Stimulated activated CD4-positive, alpha-beta T cell treated with anti-CD3 and anti-CD28 coated beads, TNF-alpha, amount 100 ng/mL, for 48 hours (primary cell): Measurements from ENCODE around the gene PPFIA3.

Experiments used
- DNase-seq, 3 donors: peaks; one replicate each; pipeline ENCODE4 v3.0.0-alpha.2; 2020; ENCODE audit warnings: low read depth in 3 of 3

The PPFIA3 gene

DNA sequence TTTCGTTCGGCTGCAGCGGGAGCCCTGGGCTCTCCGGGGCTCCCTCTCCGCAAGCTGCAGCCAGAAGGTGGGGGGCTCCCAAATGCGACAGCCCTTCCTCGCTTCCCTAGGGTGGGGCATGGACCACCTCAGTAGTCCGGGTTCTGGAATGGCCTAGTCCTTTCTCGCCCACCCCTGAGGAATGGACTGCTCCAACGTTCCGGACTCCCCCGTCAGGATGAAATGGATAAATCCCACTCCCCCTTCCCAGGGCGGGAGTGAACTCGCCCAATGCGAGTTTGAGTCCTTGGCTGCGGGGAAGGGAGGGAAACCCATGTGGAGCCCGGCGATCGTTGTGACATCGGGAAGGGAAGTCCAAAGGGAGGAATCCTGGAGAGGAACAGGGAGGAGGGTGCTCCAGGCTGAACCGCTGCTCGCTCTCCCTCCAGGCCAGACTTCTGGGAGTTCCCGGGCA lies 30.3 kb downstream of the PPFIA3 start:
- DNase-seq: no peak

- no peak for DNase-seq
These were observed 31.0 kb downstream of the PPFIA3 start for GRCh38 chr19:49150106-49150943.

- DNase-seq: no peak
These were observed 31.6 kb downstream of the PPFIA3 start for GRCh38 chr19:49150944-49151243.

DNA sequence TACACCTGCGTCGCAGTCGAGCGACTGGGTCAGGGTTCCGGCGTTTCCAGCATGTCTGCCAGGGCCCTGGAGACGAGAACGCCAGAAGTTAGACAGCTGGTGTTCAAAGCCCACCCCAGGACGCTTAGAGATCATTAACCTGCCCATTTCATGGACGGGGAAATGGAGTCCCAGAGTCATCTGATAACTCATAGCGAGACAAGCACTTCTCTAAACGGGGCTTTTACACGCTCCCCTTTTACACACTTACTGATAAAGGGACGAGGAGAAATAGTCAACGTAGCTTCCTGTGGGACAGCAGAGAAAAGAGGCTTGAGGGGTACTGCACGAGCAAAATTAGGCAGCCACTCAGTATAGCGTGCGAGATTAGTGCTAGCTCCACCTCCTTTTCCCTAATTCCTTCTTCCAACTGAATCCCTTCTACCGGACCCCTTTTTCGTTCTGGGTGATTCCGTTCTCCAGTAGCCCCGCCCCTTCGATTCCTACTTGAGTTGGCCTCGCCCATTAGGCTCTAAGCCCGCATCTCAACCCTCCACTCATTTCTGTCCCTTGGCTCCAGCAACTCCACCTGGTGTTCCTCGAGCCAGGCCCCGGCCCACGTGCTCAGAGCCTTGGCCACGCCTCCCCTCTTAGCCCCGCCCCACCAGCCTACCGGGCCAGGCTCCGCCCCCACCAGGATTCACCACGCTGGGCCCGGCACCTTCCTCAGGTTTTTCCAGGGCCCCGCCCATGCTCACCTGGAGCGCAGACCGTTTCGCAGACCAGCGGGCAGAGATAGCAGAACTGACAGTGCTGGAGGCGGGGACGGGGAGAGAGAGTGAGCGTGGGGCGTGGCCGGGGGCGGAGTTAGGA lies 32.1 kb downstream of the PPFIA3 start:
- peak in 1 of 3 donors; percentile 29 for DNase-seq

DNA sequence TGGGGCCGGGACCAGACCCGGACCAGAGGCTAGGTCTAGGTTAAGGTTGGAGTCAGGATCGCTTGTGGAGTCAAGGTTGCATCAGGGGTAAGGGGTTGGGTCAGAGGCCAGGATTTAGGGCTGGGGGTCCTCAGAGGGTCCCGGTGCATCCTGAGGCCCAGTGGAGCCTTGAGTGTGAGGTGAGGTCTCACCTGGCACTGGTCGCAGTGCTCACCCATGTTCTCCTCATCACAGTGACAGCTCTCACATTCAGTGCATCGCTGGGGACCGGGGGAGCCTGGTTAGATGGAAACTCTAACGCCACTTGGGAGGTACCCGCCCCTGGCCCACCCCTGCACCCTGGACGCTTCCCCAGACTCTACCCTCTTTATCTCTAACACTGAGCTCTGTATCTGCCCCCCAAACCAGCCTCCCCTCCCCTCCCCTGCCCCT lies 32.8 kb downstream of the PPFIA3 start:
- DNase-seq: no peak

DNA sequence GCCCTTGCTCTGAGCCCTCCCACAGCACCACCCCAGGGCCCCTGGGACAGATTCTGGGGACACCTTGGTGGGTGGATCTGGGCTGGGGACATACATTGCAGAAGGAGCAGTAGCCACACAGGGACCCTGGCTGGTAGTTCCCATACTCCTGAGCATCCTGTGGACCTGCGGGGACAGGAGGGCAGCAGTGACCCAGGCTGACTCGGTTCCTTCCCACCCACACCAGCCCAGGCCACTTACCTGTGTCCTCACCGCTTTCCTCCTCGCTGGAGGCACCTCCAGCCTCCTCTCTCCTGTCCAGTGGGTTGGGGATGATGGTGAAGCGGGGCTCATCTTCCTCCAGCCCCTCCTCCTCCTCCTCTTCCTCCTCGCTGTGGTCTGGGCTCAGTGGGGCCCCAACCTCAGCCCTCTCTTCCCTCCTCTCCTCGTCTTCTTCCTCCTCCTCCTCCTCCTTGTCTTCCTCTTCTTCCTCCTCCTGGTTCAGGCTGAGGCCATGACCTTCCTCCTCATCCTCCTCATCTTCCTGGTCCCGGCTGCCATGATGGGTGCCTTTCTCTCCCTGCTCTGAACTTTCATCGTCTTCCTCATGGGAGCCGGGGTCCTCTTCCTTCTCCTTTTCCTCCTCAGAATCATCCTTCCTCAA lies 33.9 kb downstream of the PPFIA3 start:
- no peak for DNase-seq

DNA sequence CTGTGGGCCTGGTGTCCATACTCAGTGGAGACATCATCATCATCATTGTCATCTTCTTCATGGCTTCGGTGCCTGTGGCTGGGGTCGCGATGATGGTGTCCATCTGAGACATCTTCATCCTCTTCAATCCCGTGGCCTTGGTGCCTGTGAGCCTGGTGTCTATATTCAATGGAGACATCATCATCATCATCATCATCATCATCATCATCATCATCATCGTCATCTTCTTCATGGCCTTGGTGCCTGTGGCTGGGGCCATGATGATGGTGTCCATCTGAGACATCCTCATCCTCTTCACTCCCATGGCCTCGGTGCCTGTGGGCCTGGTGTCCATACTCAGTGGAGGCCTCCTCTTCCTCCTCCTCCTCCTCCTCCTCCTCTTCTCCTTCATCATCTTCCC lies 34.9 kb downstream of the PPFIA3 start:
- no peak for DNase-seq

DNA sequence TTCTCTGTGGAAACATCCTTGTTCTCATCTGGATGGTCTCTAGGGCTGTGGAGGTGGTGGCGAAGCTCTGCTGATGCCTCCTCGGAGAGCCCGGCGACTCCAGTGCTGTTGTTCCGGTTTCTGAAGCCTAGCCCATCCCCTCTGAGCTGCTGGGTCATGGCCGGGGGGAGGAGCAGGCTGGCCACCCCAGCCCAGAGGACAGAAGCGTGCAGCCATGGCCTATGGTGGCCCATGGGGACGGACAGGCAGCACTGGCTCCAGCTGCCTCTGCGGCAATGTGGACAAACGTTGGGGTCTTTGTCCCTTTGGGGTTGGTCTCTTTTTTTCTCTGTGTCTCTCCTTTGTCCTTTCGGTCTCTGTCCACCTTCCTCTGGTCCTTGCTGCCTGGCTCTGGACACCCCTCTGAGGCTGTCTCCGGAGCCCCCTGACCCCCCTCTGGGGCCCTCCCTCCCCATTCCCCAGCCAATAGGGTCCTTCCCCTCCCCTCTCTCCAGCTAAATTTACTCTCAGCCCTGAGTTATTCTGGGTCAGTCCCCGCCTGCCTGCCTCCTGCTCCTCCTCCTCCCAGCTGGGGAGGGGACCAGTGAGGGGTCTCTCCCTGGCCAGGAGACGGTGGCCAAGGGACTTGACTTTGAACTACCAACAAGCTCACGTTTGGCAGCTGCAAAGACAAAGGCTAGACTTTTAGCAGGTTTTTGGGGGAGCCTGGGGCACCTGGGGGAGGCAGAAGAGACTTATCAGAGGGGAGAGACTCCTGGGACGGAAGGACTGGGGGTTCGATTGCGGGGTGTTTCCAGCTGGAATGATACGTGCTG lies 35.9 kb downstream of the PPFIA3 start, which contains the start of gene HRC:
Gene HRC (minus strand): TSS at position 392 of the 815 bp plus-strand sequence. CDS start 159 bp downstream, at position 233.
- no peak for DNase-seq

DNA sequence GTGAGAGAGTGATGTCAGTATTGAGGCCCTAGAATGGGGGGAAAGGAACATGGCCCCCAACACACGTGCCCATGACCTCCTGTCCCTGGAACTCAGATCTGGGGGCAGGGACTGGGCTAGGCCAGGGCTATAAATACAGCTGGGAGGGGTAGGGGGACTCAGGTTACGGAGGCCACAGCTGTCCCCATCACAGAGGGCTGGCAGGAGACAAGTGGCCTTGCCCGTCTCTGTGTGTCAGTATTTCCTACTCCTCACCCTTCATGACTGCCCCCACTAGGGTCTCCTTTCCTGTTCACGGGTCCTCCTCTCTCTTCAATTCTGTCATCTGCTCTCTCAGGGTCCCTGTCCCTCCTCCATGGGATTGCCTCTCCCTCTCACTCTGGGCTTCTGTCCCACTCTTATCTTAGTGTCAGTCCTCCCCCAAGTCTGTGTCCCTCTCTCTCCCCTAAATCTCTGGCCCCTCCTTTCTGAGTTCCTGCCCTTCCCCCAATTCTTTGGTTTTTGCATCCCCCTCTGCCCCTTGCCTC lies 36.5 kb downstream of the PPFIA3 start:
- no peak for DNase-seq

DNA sequence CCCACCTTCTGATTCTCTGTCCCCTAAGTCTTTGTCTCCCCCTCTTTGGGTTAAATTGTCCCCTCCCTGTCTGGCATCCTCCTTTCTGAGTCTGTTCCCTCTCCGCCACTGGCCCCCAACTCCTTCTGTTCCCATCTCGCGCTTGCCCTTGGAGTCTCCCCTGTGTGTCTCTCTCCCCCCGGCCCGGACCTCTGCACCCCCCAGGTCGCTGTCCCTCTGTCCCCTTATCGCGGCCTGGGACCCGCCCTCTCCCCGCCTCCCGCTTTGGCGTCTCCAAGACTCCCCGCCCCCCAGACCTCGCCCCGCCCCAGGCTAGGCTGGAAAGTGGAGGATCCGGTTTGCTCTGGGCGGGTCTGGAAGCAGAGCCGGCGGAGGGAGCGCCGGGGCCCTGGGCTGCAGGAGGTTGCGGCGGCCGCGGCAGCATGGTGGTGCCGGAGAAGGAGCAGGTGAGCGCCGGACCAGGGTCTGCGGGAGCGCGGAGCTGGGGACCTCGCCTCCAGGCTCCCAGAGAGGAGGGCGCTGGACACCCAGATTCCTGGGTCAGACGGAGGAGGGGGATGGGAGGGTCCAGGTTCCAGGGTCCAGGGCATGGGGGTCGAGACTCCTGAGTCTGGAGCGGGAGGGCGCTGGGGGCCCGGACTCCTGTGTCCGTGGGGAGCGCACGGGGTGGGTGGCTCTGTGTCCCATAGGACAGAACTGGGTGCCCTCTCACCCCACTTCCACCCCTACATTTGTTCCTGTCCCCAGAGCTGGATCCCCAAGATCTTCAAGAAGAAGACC lies 38.3 kb downstream of the PPFIA3 start, which contains the start of gene TRPM4:
Gene TRPM4 (plus strand): TSS at position 348 of the 780 bp plus-strand sequence. CDS start 75 bp downstream, at position 423.
- DNase-seq: peak in 2 of 3 donors; percentile 32 to 59

GRCh38 chr19:49160450-49161189 lies 41.3 kb downstream of the PPFIA3 start:
- no peak for DNase-seq

- no peak for DNase-seq
These were observed 42.6 kb downstream of the PPFIA3 start for GRCh38 chr19:49161987-49162386.

DNA sequence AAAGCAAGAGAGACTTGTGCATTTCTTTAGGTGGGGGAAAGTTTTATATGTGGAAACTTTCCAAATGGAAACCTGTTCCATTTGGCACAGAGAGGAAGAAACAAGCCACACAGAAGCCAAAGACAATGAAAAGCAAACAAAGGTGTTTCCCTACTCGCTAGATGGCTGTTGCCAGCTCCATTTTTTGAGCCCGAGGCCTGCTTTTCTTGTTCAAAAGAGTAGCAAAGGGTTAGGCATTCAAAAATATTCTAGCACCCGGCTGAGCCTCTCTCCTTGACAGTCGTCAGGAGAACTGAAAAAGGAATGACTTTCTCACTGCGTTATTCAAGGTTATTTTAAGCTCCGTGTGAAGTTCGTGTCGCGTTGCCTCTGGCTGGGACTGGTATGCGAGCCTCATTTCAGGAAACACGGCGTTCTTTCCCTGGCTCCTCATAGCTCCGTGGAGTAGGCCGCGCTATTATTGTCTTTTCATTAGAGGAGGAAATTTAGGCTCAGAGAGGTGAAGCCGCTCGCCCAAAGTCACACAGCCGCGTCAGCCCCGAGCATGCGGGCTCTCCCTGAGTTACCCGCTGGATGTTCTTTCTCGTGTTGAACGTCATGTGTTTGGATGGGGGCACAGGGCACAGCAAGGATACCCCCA lies 45.9 kb downstream of the PPFIA3 start:
- no peak for DNase-seq

DNA sequence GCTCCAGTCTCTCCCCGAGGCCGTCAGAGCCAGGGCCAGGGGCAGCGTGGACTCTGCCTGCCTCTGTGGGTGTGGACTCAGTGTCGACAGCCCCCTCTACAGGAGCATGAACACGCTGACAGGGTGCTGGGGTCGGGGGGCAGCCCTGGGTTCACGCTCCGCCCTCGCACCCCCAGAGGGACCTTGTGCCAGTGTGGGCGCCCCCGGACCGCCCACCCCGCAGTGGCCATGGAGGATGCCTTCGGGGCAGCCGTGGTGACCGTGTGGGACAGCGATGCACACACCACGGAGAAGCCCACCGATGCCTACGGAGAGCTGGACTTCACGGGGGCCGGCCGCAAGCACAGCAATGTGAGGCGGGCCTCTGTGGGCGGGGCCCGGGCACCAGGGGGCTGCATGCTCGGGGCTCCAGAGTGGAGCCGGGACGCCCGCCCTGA lies 46.5 kb downstream of the PPFIA3 start:
- no peak for DNase-seq

GRCh38 chr19:49167857-49168409 lies 48.6 kb downstream of the PPFIA3 start:
- no peak for DNase-seq

GRCh38 chr19:49168421-49168820 lies 49.1 kb downstream of the PPFIA3 start:
- no peak for DNase-seq

DNA sequence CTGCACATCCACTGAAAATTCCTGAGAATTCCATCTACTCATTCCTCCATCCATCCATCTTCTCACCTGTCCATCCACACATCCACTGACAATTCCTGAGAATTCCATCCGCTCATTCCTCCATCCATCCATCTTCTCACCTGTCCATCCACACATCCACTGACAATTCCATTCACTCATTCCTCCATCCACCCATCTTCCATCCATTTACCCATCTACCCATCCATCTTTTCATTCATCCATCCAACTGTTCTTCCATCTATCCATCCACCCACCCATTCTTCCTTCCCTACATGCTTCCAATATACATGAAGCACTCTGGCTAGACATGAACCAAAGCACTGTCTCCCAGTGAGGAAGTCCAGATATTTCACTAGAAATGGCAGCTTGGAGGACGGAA lies 53.9 kb downstream of the PPFIA3 start:
- no peak for DNase-seq

DNA sequence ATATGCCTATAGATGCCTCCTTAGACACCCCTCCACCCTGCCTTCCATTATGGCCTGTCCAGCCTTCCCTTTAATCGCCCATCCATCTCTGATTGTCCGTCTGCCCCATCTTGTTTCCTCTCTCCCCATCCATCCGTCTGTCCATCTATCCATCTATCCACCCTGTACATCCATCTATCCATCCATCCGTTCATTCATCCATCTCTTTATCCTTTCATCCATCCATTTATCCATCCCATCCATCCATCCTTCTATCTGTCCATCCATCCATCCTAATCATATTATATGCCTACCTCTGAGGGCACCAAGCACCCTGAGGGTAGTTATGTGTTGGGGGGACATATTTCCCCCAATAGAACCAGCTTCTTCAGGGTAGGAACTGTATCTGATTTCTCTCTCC lies 61.3 kb downstream of the PPFIA3 start:
- no peak for DNase-seq
